Sigmoid colon (tissue), 7 donors: ENCODE data around the gene SLITRK2. TPM values are rescaled to one million over a fixed set of nuclear protein-coding genes. Genes with fewer than 3 reads are reported as not detected.

Experiments
- DNase-seq: peaks from one replicate; pipeline ENCODE4 v3.0.0-alpha.2; 2019
- H3K27ac ChIP-seq, 4 donors: fragments of 200-600 bp; sonication (generic); one replicate each; pipeline ENCODE4 v1.5.1; 2016 to 2019; ENCODE audit warnings: mild to moderate bottlenecking in 1 of 4
- H3K27me3 ChIP-seq, 3 donors: fragments of 200-600 bp; sonication (generic); one replicate each; pipeline ENCODE4 v1.5.1; 2019; ENCODE audit warnings: mild to moderate bottlenecking in 1 of 3
- H3K36me3 ChIP-seq, 4 donors: fragments of 200-600 bp; sonication (generic); one replicate each; pipeline ENCODE4 v1.5.1; 2016 to 2019
- H3K4me1 ChIP-seq, 4 donors: fragments of 200-600 bp; sonication (generic); one replicate each; pipeline ENCODE4 v1.5.1; 2017 to 2019
- H3K4me3 ChIP-seq, 4 donors: fragments of 200-600 bp; sonication (generic); one replicate each; pipeline ENCODE4 v1.5.1; 2017 to 2019; ENCODE audit warnings: mild to moderate bottlenecking in 2 of 4, moderate library complexity in 1 of 4
- H3K9me3 ChIP-seq, 4 donors: fragments of 200-600 bp in 3 of 4; sonication (generic) in 3 of 4; one replicate each; pipeline versions ENCODE4 v1.5.1 to v1.6.1; 2013 to 2019
- EP300 ChIP-seq, 4 donors: sonication (generic); formaldehyde crosslinking; IDR thresholded peaks; one replicate each; pipeline ENCODE4 v1.6.1; 2017; ENCODE audit warnings: antibody characterized with exemption in 4 of 4
- POLR2A ChIP-seq, 2 donors: fragments of 450-650 bp; IDR thresholded peaks; one replicate each; pipeline ENCODE4 v1.6.1; 2016; ENCODE audit warnings: antibody characterized with exemption in 2 of 2, mild to moderate bottlenecking in 2 of 2, moderate library complexity in 2 of 2
- POLR2AphosphoS5 ChIP-seq, 4 donors: sonication (generic); formaldehyde crosslinking; IDR thresholded peaks; one replicate each; pipeline ENCODE4 v1.6.1; 2017; ENCODE audit warnings: antibody characterized with exemption in 4 of 4
- WGBS, 2 donors: extraction: QIAGEN DNeasy Blood & Tissue Kit; methylation state at CpG; one replicate each; pipeline ENCODE4 v1.1.7; 2013; 5-methylcytosine and 5-hydroxymethylcytosine counted together
- intact Hi-C: fragments of 100-400 bp; cut with DNase I; formaldehyde crosslinking; loops from one replicate; pipeline ENCODE4 v1.15.1; 2023
- polyA plus RNA-seq, 3 donors: library from polyadenylated mRNA; stranded (reverse); fragments of 200-250 nt; gene quantifications; one replicate each; pipeline ENCODE4 v1.2.3, GENCODE V29; 2013
- total RNA-seq, 4 donors: library from RNA; depleted of rRNA; stranded (reverse); fragments of >200 nt; gene quantifications; one replicate each; pipeline ENCODE4 v1.1.0, GENCODE V29; 2016
- TF ChIP-seq, protein P1 (sequence below), 4 experiments: fragments of 450-650 bp in 3 of 4; fragments of 200-600 bp in 1 of 4; IDR thresholded peaks; one replicate each; pipeline ENCODE4 v1.5.1; 2016 to 2019; ENCODE audit warnings: antibody characterized with exemption in 4 of 4, mild to moderate bottlenecking in 3 of 4, moderate library complexity in 2 of 4
- donor health status: healthy with polysubstance abuse.
- donor health status: Bipolar disorder and iron deficiency.
- donor health status: healthy.

Gene SLITRK2
- total and polyA plus RNA-seq, 7 donors: under 0.01 to 0.36 (median 0.10) TPM; not detected in 1

DNA sequence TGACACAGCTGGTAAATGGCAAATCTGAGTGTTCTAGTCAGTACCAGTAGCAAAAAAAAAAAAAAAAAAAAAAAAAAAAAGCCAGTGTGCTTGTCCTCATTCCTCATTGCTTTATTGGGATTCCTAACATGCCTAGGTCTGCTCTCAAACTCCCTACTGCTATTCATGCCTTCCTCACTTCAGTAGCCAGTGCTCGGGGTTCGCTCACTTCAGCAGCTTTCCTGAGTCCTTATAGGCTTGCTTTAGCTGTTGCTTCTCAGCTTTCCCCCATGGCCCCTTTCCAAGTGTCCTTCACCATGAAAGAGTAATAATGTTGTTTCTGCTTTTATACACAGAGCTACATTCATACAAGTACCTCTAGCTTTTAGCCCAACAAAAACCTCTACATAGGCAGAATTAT is 30.8 kb downstream of the SLITRK2 start:
- 83 to 84% methylated on average over 2 of the region's 2 CpGs for WGBS, 2 donors
- intact Hi-C loops: no loop called here
- H3K27me3 ChIP-seq: no peaks in the 10 kb centered on the region
- H3K27ac ChIP-seq: no peak overlapping the region
- H3K36me3 ChIP-seq: no peaks in the 10 kb centered on the region
- H3K4me1 ChIP-seq: no peaks in the 10 kb centered on the region
- no peak overlapping the region for H3K4me3 ChIP-seq
- TF ChIP-seq POLR2AphosphoS5 (IDR thresholded peaks at IDR 0.05): no peak
- TF ChIP-seq POLR2A (IDR thresholded peaks at IDR 0.05): no peak
- TF ChIP-seq, protein P1, sequence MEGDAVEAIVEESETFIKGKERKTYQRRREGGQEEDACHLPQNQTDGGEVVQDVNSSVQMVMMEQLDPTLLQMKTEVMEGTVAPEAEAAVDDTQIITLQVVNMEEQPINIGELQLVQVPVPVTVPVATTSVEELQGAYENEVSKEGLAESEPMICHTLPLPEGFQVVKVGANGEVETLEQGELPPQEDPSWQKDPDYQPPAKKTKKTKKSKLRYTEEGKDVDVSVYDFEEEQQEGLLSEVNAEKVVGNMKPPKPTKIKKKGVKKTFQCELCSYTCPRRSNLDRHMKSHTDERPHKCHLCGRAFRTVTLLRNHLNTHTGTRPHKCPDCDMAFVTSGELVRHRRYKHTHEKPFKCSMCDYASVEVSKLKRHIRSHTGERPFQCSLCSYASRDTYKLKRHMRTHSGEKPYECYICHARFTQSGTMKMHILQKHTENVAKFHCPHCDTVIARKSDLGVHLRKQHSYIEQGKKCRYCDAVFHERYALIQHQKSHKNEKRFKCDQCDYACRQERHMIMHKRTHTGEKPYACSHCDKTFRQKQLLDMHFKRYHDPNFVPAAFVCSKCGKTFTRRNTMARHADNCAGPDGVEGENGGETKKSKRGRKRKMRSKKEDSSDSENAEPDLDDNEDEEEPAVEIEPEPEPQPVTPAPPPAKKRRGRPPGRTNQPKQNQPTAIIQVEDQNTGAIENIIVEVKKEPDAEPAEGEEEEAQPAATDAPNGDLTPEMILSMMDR (IDR thresholded peaks at IDR 0.05): no peak
- no peak for TF ChIP-seq EP300 (IDR thresholded peaks at IDR 0.05)
- no peaks in the 10 kb centered on the region for H3K9me3 ChIP-seq
- no peak for DNase-seq

DNA sequence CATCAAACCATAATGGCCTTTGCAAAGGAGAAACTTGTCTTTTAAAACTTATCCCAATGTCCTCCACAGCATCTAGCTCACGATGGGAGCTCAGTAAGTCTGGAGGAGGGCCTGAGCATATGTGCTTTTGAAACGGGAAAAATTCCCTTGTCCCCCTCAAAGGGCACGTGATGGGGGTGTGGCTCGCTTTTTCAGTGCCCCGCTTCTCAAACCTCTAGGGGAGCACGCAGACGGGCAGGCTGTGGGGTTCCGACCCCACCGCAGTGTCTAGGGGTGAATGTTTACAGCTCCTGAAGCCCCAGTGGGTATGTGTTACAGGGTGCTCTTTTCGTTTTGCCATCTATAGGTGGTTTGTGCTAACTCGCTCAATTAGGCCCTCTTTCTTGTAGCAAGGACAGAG is 31.2 kb downstream of the SLITRK2 start:
- Histone ChIP-seq H3K27ac (no peak overlapping the region), H3K4me1 (no peaks in the 10 kb centered on the region), H3K9me3 (no peaks in the 10 kb centered on the region), H3K27me3 (no peaks in the 10 kb centered on the region), H3K36me3 (no peaks in the 10 kb centered on the region), H3K4me3 (no peak overlapping the region)
- WGBS, 2 donors: 81 to 90% methylated on average over 11 of the region's 11 CpGs
- DNase-seq: no peak
- TF ChIP-seq EP300 (IDR thresholded peaks at IDR 0.05): no peak
- no peak for TF ChIP-seq POLR2AphosphoS5 (IDR thresholded peaks at IDR 0.05)
- TF ChIP-seq POLR2A (IDR thresholded peaks at IDR 0.05): no peak
- intact Hi-C loops: no loop called here

DNA sequence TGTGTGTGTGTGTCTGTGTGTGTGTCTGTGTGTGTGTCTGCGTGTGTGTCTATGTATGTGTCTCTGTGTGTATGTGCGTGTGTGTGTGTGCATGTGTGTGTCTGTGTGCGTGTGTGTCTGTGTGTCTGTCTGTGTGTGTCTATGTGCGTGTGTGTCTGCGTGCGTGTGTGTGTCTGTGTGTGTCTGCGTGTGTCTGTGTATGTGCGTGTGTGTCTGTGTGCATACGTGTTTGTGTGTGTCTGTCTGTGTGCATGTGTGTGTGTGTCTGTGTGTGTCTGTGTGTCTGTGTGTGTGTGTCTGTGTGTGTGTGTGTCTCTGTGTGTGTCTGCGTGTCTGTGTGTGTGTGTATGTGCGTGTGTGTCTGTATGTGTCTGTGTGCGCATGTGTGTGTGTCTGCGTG is 35.6 kb downstream of the SLITRK2 start:
- H3K9me3 ChIP-seq: no peaks in the 10 kb centered on the region
- H3K27ac ChIP-seq: no peak overlapping the region
- no peaks in the 10 kb centered on the region for H3K4me1 ChIP-seq
- WGBS, 2 donors: 84 to 91% methylated on average over 13 of the region's 13 CpGs
- peaks cover 0 to 5% (median 0%) of the 10 kb centered on the region in 3 donors for H3K27me3 ChIP-seq
- DNase-seq: no peak
- no peak overlapping the region for H3K4me3 ChIP-seq
- intact Hi-C loops: no loop called here
- TF ChIP-seq POLR2AphosphoS5 (IDR thresholded peaks at IDR 0.05) (no peak), POLR2A (IDR thresholded peaks at IDR 0.05) (no peak)
- TF ChIP-seq, protein P1 (IDR thresholded peaks at IDR 0.05): no peak
- H3K36me3 ChIP-seq: no peaks in the 10 kb centered on the region

DNA sequence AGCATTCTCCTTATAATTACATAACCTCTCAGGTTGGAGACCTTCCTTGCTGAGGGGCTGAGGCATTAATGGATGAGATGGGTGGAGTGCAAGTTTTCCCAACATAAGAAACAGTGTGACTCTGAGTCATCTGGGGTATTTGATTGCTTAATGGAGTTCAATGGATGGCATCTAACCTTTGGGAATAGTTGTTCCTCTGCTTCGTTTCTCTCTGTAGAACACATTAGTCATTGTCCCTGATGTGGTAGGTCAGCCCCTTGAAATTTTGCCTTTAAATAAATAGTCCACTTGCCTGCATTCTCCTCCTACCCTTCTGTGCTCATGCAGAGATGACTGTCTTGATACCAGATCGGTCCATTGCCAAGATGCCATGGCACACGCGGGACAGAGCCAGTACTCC is 38.6 kb downstream of the SLITRK2 start:
- H3K27ac ChIP-seq: no peak overlapping the region
- H3K27me3 ChIP-seq: peaks cover 0 to 5% (median 0%) of the 10 kb centered on the region in 3 donors
- H3K4me1 ChIP-seq: no peaks in the 10 kb centered on the region
- 86 to 88% methylated on average over 4 of the region's 4 CpGs for WGBS, 2 donors
- H3K9me3 ChIP-seq: no peaks in the 10 kb centered on the region
- H3K36me3 ChIP-seq: no peaks in the 10 kb centered on the region
- H3K4me3 ChIP-seq: no peak overlapping the region
- intact Hi-C loops: no loop called here
- no peak for TF ChIP-seq POLR2A (IDR thresholded peaks at IDR 0.05)
- no peak for TF ChIP-seq EP300 (IDR thresholded peaks at IDR 0.05)
- no peak for TF ChIP-seq POLR2AphosphoS5 (IDR thresholded peaks at IDR 0.05)
- TF ChIP-seq, protein P1 (IDR thresholded peaks at IDR 0.05): no peak
- DNase-seq: no peak

DNA sequence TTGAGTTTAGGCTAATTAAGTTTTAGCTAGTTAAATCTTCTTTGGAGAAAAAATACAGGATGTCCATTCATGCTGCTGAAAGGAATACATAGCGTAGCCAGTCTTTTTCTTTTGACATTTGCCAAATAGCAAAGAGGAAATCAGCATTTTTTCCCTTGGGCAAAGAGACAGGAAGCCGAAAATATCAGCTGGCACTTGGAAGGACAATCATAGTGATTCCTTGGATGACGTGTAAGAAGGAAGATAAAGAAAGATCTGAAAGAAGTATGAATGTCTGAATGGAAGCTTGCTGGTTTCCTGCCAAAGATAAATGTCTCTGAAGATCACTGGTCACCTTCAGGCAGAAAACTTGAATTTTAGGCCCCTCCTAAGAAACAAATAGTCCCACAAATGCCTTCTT is 44.2 kb downstream of the SLITRK2 start:
- no peaks in the 10 kb centered on the region for H3K4me1 ChIP-seq
- no peak overlapping the region for H3K4me3 ChIP-seq
- intact Hi-C loops: no loop called here
- 74 to 76% methylated on average over 3 of the region's 3 CpGs for WGBS, 2 donors
- no peaks in the 10 kb centered on the region for H3K36me3 ChIP-seq
- no peak overlapping the region for H3K27ac ChIP-seq
- no peak for DNase-seq
- no peaks in the 10 kb centered on the region for H3K9me3 ChIP-seq
- TF ChIP-seq, protein P1 (IDR thresholded peaks at IDR 0.05): no peak
- TF ChIP-seq POLR2A (IDR thresholded peaks at IDR 0.05) (no peak), EP300 (IDR thresholded peaks at IDR 0.05) (no peak), POLR2AphosphoS5 (IDR thresholded peaks at IDR 0.05) (no peak)
- no peaks in the 10 kb centered on the region for H3K27me3 ChIP-seq
